Kidney (tissue), 14 donors: ENCODE measurements around the gene FKBP1B. TPM values are rescaled to one million over a fixed set of nuclear protein-coding genes. Genes with fewer than 3 reads are reported as not detected.

Source experiments
- DNase-seq, 5 donors: peaks; one replicate each; pipeline ENCODE4 v3.0.0-alpha.2; 2013 to 2020
- FAIRE-seq: peaks from 2 replicates; lab custom pipeline; 2012; peaks lifted over from hg19 to GRCh38; lab: Jason Lieb, UNC
- H3K27ac ChIP-seq, 2 donors: one replicate each; pipeline ENCODE4 v1.7.0; 2013; ENCODE audit warnings: low read depth in 2 of 2, low read length in 2 of 2, inconsistent platforms in 1 of 2
- H3K27me3 ChIP-seq: one replicate; pipeline ENCODE4 v1.7.1; 2013; ENCODE audit warnings: low read length, inconsistent platforms; ENCODE audit not compliant: control insufficient read depth, insufficient read depth
- H3K36me3 ChIP-seq, 3 donors: one replicate each; pipeline versions ENCODE4 v1.7.0 to v1.7.1; 2013; ENCODE audit warnings: low read length in 3 of 3, control low read depth in 1 of 3, inconsistent platforms in 1 of 3; ENCODE audit not compliant: insufficient read depth in 3 of 3, control insufficient read depth in 2 of 3
- H3K4me1 ChIP-seq, 3 donors: one replicate each; pipeline versions ENCODE4 v1.7.0 to v1.7.1; 2013; ENCODE audit warnings: low read length in 3 of 3, inconsistent platforms in 1 of 3, low read depth in 1 of 3; ENCODE audit not compliant: control insufficient read depth in 2 of 3, insufficient read depth in 2 of 3
- H3K4me3 ChIP-seq, 3 donors: one replicate each; pipeline versions ENCODE4 v1.7.0 to v1.8.1; 2013; ENCODE audit warnings: low read length in 3 of 3, control low read depth in 1 of 3, inconsistent platforms in 1 of 3
- H3K9ac ChIP-seq, 3 donors: one replicate each; pipeline versions ENCODE4 v1.7.0 to v1.7.1; 2013; ENCODE audit warnings: low read length in 3 of 3, control low read depth in 1 of 3, inconsistent platforms in 1 of 3
- H3K9me3 ChIP-seq, 3 donors: one replicate each; pipeline versions ENCODE4 v1.7.0 to v1.7.1; 2013; ENCODE audit warnings: low read length in 3 of 3, control low read depth in 1 of 3, inconsistent platforms in 1 of 3; ENCODE audit not compliant: control insufficient read depth in 2 of 3, insufficient read depth in 1 of 3
- CTCF ChIP-seq: IDR thresholded peaks from 3 replicates; pipeline ENCODE4 v1.5.1; 2012; ENCODE audit warnings: mild to moderate bottlenecking, moderate library complexity, borderline replicate concordance; ENCODE audit not compliant: insufficient read depth; ENCODE audit errors: extremely low read depth
- intact Hi-C: fragments of 100-400 bp; cut with DNase I; formaldehyde crosslinking; loops from one replicate; pipeline ENCODE4 v1.11.1; 2022
- polyA plus RNA-seq: library from polyadenylated mRNA; stranded (reverse); fragments of 350-450 nt; fragmentation: Illumina TruSeq; extraction: RNeasy Lipid Tissue Mini Kit (QIAGEN cat#74804); gene quantifications from one replicate; pipeline ENCODE4 v1.2.3, GENCODE V29; 2014; ENCODE audit warnings: low read depth, low replicate concordance; ENCODE audit not compliant: insufficient read depth
- total RNA-seq: library from RNA; stranded (reverse); fragmentation: NEBNext Ultra II Directional; extraction: Animal tissue kit (Norgen Biotek cat#: 25700); gene quantifications from one replicate; pipeline ENCODE4 v1.2.1, GENCODE V29; 2021
- donor health status: control.
- donor health status: control.
- donor health status: control.
- donor health status: control.
- donor health status: control.
- donor health status: DM: yes; HTN: yes; CAD: no.
- donor health status: Normal renal cell carcinoma (clear cell type).

FKBP1B gene
- total and polyA plus RNA-seq, 2 donors from 2014 or later: 11.8 to 19.8 TPM

- Histone ChIP-seq H3K27me3 (no peaks in the 10 kb centered on the region), H3K36me3 (no peaks in the 10 kb centered on the region), H3K9ac (no peak overlapping the region), H3K4me1 (no peaks in the 10 kb centered on the region), H3K4me3 (no peak overlapping the region), H3K9me3 (no peaks in the 10 kb centered on the region), H3K27ac (no peak overlapping the region)
- no peak for DNase-seq
- no peak for TF ChIP-seq CTCF
- intact Hi-C loops: no loop called here
- no peak for FAIRE-seq
Measured at GRCh38 chr2:24017711-24018110, 31.8 kb upstream of the FKBP1B start.

DNA sequence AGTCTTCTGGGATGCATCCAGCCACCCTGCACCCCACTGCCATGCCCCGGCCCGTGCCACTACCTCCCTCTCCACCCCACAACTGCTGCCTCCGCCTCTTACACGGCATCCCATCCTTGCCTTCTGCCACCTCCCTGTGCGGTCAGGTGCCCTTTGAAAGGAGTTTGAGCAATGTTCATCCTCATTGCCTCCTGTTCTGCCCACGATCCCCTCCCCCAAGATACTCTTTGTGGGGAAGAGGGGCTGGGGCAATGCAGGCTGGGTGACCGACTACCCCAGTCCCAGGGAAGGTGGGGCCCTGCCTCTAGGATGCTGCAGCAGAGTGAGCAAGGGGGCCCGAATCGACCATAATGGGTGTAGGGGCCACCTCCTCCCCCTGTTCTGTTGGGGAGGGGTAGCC, 31.3 kb upstream of the FKBP1B start:
- H3K9ac ChIP-seq: no peak overlapping the region
- no peak overlapping the region for H3K4me3 ChIP-seq
- H3K9me3 ChIP-seq: no peaks in the 10 kb centered on the region
- H3K27me3 ChIP-seq: no peaks in the 10 kb centered on the region
- H3K4me1 ChIP-seq: no peaks in the 10 kb centered on the region
- DNase-seq (no peak), FAIRE-seq (no peak)
- H3K36me3 ChIP-seq: peaks cover 0 to 2% (median 0%) of the 10 kb centered on the region in 3 donors
- H3K27ac ChIP-seq: no peak overlapping the region
- intact Hi-C loops: no loop called here
- no peak for TF ChIP-seq CTCF

GRCh38 chr2:24019729-24020128, 29.8 kb upstream of the FKBP1B start:
- DNase-seq (no peak), FAIRE-seq (no peak)
- H3K9ac ChIP-seq: no peak overlapping the region
- H3K4me3 ChIP-seq: no peak overlapping the region
- H3K36me3 ChIP-seq: peaks cover 0 to 2% (median 0%) of the 10 kb centered on the region in 3 donors
- no peaks in the 10 kb centered on the region for H3K9me3 ChIP-seq
- no peak for TF ChIP-seq CTCF
- no peaks in the 10 kb centered on the region for H3K4me1 ChIP-seq
- no peaks in the 10 kb centered on the region for H3K27me3 ChIP-seq
- no peak overlapping the region for H3K27ac ChIP-seq
- intact Hi-C loops: no loop called here

DNA sequence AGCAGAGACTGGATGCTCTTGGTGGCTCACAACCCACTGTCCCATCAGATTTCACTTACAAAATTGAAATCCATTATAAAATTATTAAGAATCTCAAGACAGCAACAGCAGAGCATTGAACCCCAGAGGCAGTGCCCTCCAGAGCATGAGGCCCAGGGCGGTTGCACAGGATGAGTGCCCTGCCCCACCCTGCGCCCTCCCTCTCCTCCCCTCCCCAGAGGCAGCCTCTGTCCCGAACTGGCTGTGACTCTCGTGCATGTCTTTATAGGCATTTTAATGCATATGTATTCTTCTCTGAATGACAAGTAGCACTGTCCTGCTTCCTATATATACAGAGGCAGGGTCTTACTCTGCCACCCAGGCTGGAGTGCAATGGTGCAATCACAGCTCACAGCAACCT, 29.3 kb upstream of the FKBP1B start:
- Histone ChIP-seq H3K4me3 (no peak overlapping the region), H3K9ac (no peak overlapping the region), H3K27me3 (no peaks in the 10 kb centered on the region), H3K36me3 (peaks cover 0 to 2% (median 0%) of the 10 kb centered on the region in 3 donors), H3K27ac (no peak overlapping the region), H3K4me1 (no peaks in the 10 kb centered on the region), H3K9me3 (no peaks in the 10 kb centered on the region)
- DNase-seq (no peak), FAIRE-seq (no peak)
- TF ChIP-seq CTCF: no peak
- intact Hi-C loops: no loop called here
